Measurements from ENCODE around the gene EGLN1. TPM values are rescaled to one million over a fixed set of nuclear protein-coding genes. Genes with fewer than 3 reads are reported as not detected.

The EGLN1 gene
- total and polyA plus RNA-seq, 10 of the 15 experiments (the other 5 are each of a cell fraction or from before 2014, with no cell fraction given): 2.4 to 46.6 (median 8.7) TPM

DNA sequence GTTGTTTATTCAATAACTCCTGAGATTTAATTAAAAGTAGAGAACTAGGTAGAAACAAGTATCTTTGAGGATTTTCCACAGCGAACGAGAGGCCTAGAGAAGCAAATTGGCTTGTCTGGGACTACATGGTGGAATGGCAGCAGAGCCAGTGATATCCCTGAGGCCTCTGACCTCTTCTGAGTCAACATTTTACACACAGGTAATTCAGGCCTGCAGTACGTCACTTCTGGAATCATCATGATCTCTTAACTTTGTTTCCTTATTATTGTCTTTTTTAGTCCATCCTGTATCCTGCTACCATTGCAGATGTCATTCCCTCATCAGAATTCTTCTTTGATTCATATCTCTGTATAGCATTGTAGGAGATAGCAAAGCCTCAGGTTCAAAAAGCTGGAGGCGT, 74.1 kb downstream of the EGLN1 start:
- ChIA-PET RAD21 (ENCODE audit: unreplicated experiment) (no interaction called here), POLR2A (interaction anchor here (1.0 kb wide), 1 partner anchor 10 kb away, joined by 3 read pairs; the partner anchor contains the start of genes EXOC8 and SPRTN), SMC1A (ENCODE audit: uncharacterized antibody, unreplicated experiment) (interaction anchor here (1.2 to 1.3 kb wide), 2 partner anchors 11 to 14 kb away, joined by 3 read pairs; partner anchors contain the start of gene EXOC8), CTCF (interaction anchor here (0.9 to 2.2 kb wide), 3 partner anchors 32 to 242 kb away, joined by 3 to 4 read pairs (median 3); no protein-coding TSS in a partner anchor)
- in situ Hi-C loops (cut with MboI): no loop called here
- no peak overlapping the region for H3K9ac ChIP-seq (ENCODE audit: control insufficient read depth, insufficient read depth, low read length)
- no peak overlapping the region for H3K4me2 ChIP-seq (ENCODE audit: control insufficient read depth, insufficient read depth)
- no peak overlapping the region for H3K27ac ChIP-seq (ENCODE audit: control insufficient read depth, insufficient read depth)
- H4K20me1 ChIP-seq (ENCODE audit: control insufficient read depth, insufficient read depth): no peaks in the 10 kb centered on the region
- H3K27me3 ChIP-seq (replicated peaks in 1 of 2; ENCODE audit: control insufficient read depth in 2 of 2, insufficient read depth in 2 of 2, low read length in 1 of 2): no peaks in the 10 kb centered on the region
- H3K4me3 ChIP-seq: no peak overlapping the region
- no peaks in the 10 kb centered on the region for H3K79me2 ChIP-seq (ENCODE audit: control insufficient read depth, insufficient read depth, low read length)
- no TSS peak for BruUV-seq (replicated peaks)
- no peaks in the 10 kb centered on the region for H3K9me3 ChIP-seq (replicated peaks; ENCODE audit: control insufficient read depth, insufficient read depth, low read length)
- 99% methylated on average over 4 of the region's 4 CpGs for WGBS (ENCODE audit: insufficient coverage, insufficient replicate concordance, low lambda C conversion rate, missing lambda C conversion rate)
- DNase-seq (ENCODE audit: low read depth, low spot score) (no peak), FAIRE-seq (no peak), ATAC-seq (no peak)
- TF ChIP-seq SIN3A (IDR thresholded peaks at IDR 0.05; ENCODE audit: low read depth, low read length) (no peak), YBX1 (IDR thresholded peaks at IDR 0.05) (no peak)
- H3K36me3 ChIP-seq (ENCODE audit: control insufficient read depth in 2 of 2, insufficient read depth in 2 of 2, low read length in 1 of 2): peaks cover 1 to 2% of the 10 kb centered on the region in 2 experiments; a peak in 2 of 4 replicates
- intact Hi-C loops (cut with micrococcal nuclease; ENCODE audit: unreplicated experiment): no loop called here
- H2AFZ ChIP-seq (ENCODE audit: control insufficient read depth, low read depth, low read length): no peak overlapping the region
- H3K4me1 ChIP-seq (ENCODE audit: control insufficient read depth, insufficient read depth, low read length): no peaks in the 10 kb centered on the region

DNA sequence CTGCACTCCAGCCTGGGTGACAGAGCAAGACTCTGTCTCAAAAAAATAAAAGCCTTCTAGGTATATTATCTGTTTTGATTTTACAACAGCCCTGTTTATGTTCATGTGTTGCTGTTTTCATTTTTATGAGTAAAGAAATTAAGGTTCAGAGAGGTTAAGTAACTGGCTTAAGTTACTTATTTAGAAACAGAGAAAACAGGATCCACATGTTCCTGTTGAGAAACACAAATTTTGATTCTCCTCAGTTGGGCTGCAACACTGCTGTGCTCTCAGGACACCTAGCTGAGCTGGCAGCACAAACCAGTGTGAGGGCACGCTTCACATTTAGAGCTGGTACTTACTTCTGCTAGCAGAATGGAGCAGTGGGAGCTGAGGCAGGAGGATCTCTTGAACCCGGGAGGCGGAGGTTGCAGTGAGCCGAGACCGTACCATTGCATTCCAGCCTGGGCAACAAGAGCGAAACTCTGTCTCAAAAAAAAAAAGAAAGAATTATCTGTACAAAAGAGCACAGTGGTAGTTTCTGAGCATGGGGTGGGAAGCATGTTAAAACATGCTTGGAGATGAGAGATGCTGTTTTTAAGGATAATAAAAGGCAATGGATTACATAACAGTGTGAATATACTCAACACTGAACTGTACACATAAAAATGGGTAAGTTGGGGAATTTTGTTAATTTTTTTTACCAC, 81.6 kb downstream of the EGLN1 start:
- ChIA-PET POLR2A (interaction anchor here (1.0 kb wide), 1 partner anchor 9 kb away, joined by 3 read pairs; no protein-coding TSS in a partner anchor), CTCF (interaction anchor here (1.0 to 1.3 kb wide), 2 partner anchors 17 to 263 kb away, joined by 3 read pairs; no protein-coding TSS in a partner anchor), RAD21 (ENCODE audit: unreplicated experiment) (interaction anchor here (1.0 to 1.2 kb wide), 2 partner anchors 70 to 75 kb away, joined by 3 read pairs; no protein-coding TSS in a partner anchor), SMC1A (ENCODE audit: uncharacterized antibody, unreplicated experiment) (interaction anchor here (0.7 kb wide), 1 partner anchor 171 kb away, joined by 6 read pairs; no protein-coding TSS in a partner anchor)
- no peaks in the 10 kb centered on the region for H3K36me3 ChIP-seq (ENCODE audit: control insufficient read depth in 2 of 2, insufficient read depth in 2 of 2, low read length in 1 of 2)
- H3K4me1 ChIP-seq (ENCODE audit: control insufficient read depth, insufficient read depth, low read length): peaks cover 8% of the 10 kb centered on the region
- H2AFZ ChIP-seq (ENCODE audit: control insufficient read depth, low read depth, low read length): no peak overlapping the region
- no peak overlapping the region for H3K27ac ChIP-seq (ENCODE audit: control insufficient read depth, insufficient read depth)
- ATAC-seq (no peak), DNase-seq (ENCODE audit: low read depth, low spot score) (no peak), FAIRE-seq (no peak)
- H4K20me1 ChIP-seq (ENCODE audit: control insufficient read depth, insufficient read depth): no peaks in the 10 kb centered on the region; the same call in 1 of the 2 replicates
- intact Hi-C loops (cut with micrococcal nuclease; ENCODE audit: unreplicated experiment): no loop called here
- peaks cover 40% of the 10 kb centered on the region for H3K79me2 ChIP-seq (ENCODE audit: control insufficient read depth, insufficient read depth, low read length)
- BruUV-seq (replicated peaks): no TSS peak
- no peaks in the 10 kb centered on the region for H3K27me3 ChIP-seq (replicated peaks in 1 of 2; ENCODE audit: control insufficient read depth in 2 of 2, insufficient read depth in 2 of 2, low read length in 1 of 2)
- H3K4me3 ChIP-seq: no peak overlapping the region
- H3K9me3 ChIP-seq (replicated peaks; ENCODE audit: control insufficient read depth, insufficient read depth, low read length): no peaks in the 10 kb centered on the region
- WGBS (ENCODE audit: insufficient coverage, insufficient replicate concordance, low lambda C conversion rate, missing lambda C conversion rate): 100% methylated on average over 3 of the region's 6 CpGs
- H3K9ac ChIP-seq (ENCODE audit: control insufficient read depth, insufficient read depth, low read length): no peak overlapping the region
- in situ Hi-C loops (cut with MboI): no loop called here
- no peak overlapping the region for H3K4me2 ChIP-seq (ENCODE audit: control insufficient read depth, insufficient read depth)
- TF ChIP-seq HDGF (IDR thresholded peaks at IDR 0.05): no peak
- no peak for TF ChIP-seq SP1 (IDR thresholded peaks at IDR 0.05; ENCODE audit: low read depth, low read length)
- no peak for TF ChIP-seq ZBTB33 (IDR thresholded peaks at IDR 0.05)
- TF ChIP-seq BCL3 (IDR thresholded peaks at IDR 0.05; ENCODE audit: borderline replicate concordance, insufficient read depth, low read depth, low read length, poor library complexity, severe bottlenecking): no peak
- TF ChIP-seq IKZF2 (IDR thresholded peaks at IDR 0.05): no peak
- TF ChIP-seq POU2F2 (IDR thresholded peaks at IDR 0.05; ENCODE audit: borderline replicate concordance, low read depth, low read length): no peak
- TF ChIP-seq EED (IDR thresholded peaks at IDR 0.05; ENCODE audit: low read depth): no peak
- TF ChIP-seq SIX5 (IDR thresholded peaks at IDR 0.05; ENCODE audit: low read depth, low read length, severe bottlenecking): no peak
- no peak for TF ChIP-seq TARDBP (IDR thresholded peaks at IDR 0.05; ENCODE audit: borderline replicate concordance)
- TF ChIP-seq SMAD5 (IDR thresholded peaks at IDR 0.05; ENCODE audit: low read depth): no peak
- TF ChIP-seq ATF3 (IDR thresholded peaks at IDR 0.05; ENCODE audit: borderline replicate concordance, extremely low read depth, low read depth, low read length): no peak
- no peak for TF ChIP-seq NBN (IDR thresholded peaks at IDR 0.05)

Data from GM12878 (cell line).